ENCODE measurements around the gene DAB2IP. TPM values are rescaled to one million over a fixed set of nuclear protein-coding genes. Genes with fewer than 3 reads are reported as not detected.
A peak's percentile ranks its signal among the peaks of the same experiment; 100 is the strongest.
"Not testable (repeated sequence)": the region's sequence is repeated elsewhere in the genome, so short reads cannot be mapped to it uniquely, and the experiment has no call there.

Gene DAB2IP
- total and polyA plus RNA-seq, 2 donors from 2014 or later = 33.8 to 105 TPM

- H3K9ac ChIP-seq (ENCODE audit: low read length in 3 of 3) = peak overlapping the region in 2 of 3 donors; percentile 48 to 61
- H3K9me3 ChIP-seq (ENCODE audit: control insufficient read depth in 2 of 3, insufficient read depth in 1 of 3, low read length in 3 of 3) = no peaks in the 10 kb centered on the region
- peaks cover 0 to 44% (median 25%) of the 10 kb centered on the region in 3 donors for H3K4me1 ChIP-seq (ENCODE audit: control insufficient read depth in 2 of 3, insufficient read depth in 2 of 3, low read depth in 1 of 3, low read length in 3 of 3)
- H3K4me3 ChIP-seq (ENCODE audit: low read length in 3 of 3) = peak overlapping the region in 2 of 3 donors; percentile 8 to 46
- no peak for FAIRE-seq
- TF ChIP-seq CTCF (IDR thresholded peaks at IDR 0.05; ENCODE audit: borderline replicate concordance, extremely low read depth, insufficient read depth) = no peak
- H3K36me3 ChIP-seq (ENCODE audit: control insufficient read depth in 2 of 3, insufficient read depth in 3 of 3, low read length in 3 of 3) = no peaks in the 10 kb centered on the region
- peak overlapping the region; percentile 93 to 96 for H3K27ac ChIP-seq (ENCODE audit: low read depth in 2 of 2, low read length in 2 of 2)
- intact Hi-C loops (cut with DNase I) = no loop called here
- peak in 4 of 5 donors; percentile 54 to 89 (median 60) for DNase-seq
- H3K27me3 ChIP-seq (ENCODE audit: control insufficient read depth, insufficient read depth, low read length) = no peaks in the 10 kb centered on the region
These were observed 28.8 kb upstream of the DAB2IP start for GRCh38 chr9:121622387-121623203.

GRCh38 chr9:121623430-121623829 is 28.0 kb upstream of the DAB2IP start:
- FAIRE-seq; H3K4me3 ChIP-seq (ENCODE audit: low read length in 3 of 3); intact Hi-C loops (cut with DNase I): not testable (repeated sequence)

GRCh38 chr9:121625590-121625989 is 25.8 kb upstream of the DAB2IP start:
- no peaks in the 10 kb centered on the region for H3K27me3 ChIP-seq (ENCODE audit: control insufficient read depth, insufficient read depth, low read length)
- no peak for TF ChIP-seq CTCF (IDR thresholded peaks at IDR 0.05; ENCODE audit: borderline replicate concordance, extremely low read depth, insufficient read depth)
- intact Hi-C loops (cut with DNase I) = no loop called here
- no peaks in the 10 kb centered on the region for H3K36me3 ChIP-seq (ENCODE audit: control insufficient read depth in 2 of 3, insufficient read depth in 3 of 3, low read length in 3 of 3)
- peak overlapping the region; percentile 22 to 23 for H3K27ac ChIP-seq (ENCODE audit: low read depth in 2 of 2, low read length in 2 of 2)
- H3K4me3 ChIP-seq (ENCODE audit: low read length in 3 of 3) = no peak overlapping the region
- DNase-seq (no peak), FAIRE-seq (no peak)
- H3K9me3 ChIP-seq (ENCODE audit: control insufficient read depth in 2 of 3, insufficient read depth in 1 of 3, low read length in 3 of 3) = no peaks in the 10 kb centered on the region
- peaks cover 0 to 27% (median 18%) of the 10 kb centered on the region in 3 donors for H3K4me1 ChIP-seq (ENCODE audit: control insufficient read depth in 2 of 3, insufficient read depth in 2 of 3, low read depth in 1 of 3, low read length in 3 of 3)
- no peak overlapping the region for H3K9ac ChIP-seq (ENCODE audit: low read length in 3 of 3)

More at GRCh38 chr9:121623430-121623829, 28.0 kb upstream of the DAB2IP start:
- not testable (repeated sequence) for H3K9me3 ChIP-seq (ENCODE audit: control insufficient read depth in 2 of 3, insufficient read depth in 1 of 3, low read length in 3 of 3); H3K36me3 ChIP-seq (ENCODE audit: control insufficient read depth in 2 of 3, insufficient read depth in 3 of 3, low read length in 3 of 3); H3K9ac ChIP-seq (ENCODE audit: low read length in 3 of 3); H3K27me3 ChIP-seq (ENCODE audit: control insufficient read depth, insufficient read depth, low read length); DNase-seq
- H3K27ac ChIP-seq (ENCODE audit: low read depth in 2 of 2, low read length in 2 of 2) = peak overlapping the region; percentile 93 to 96
- H3K4me1 ChIP-seq (ENCODE audit: control insufficient read depth in 2 of 3, insufficient read depth in 2 of 3, low read depth in 1 of 3, low read length in 3 of 3) = peaks cover 0 to 44% (median 25%) of the 10 kb centered on the region in 3 donors

- peak overlapping the region; percentile 22 to 23 for H3K27ac ChIP-seq (ENCODE audit: low read depth in 2 of 2, low read length in 2 of 2)
- peaks cover 0 to 24% (median 15%) of the 10 kb centered on the region in 3 donors for H3K4me1 ChIP-seq (ENCODE audit: control insufficient read depth in 2 of 3, insufficient read depth in 2 of 3, low read depth in 1 of 3, low read length in 3 of 3)
- no peaks in the 10 kb centered on the region for H3K36me3 ChIP-seq (ENCODE audit: control insufficient read depth in 2 of 3, insufficient read depth in 3 of 3, low read length in 3 of 3)
- H3K27me3 ChIP-seq (ENCODE audit: control insufficient read depth, insufficient read depth, low read length) = no peaks in the 10 kb centered on the region
- no peak overlapping the region for H3K4me3 ChIP-seq (ENCODE audit: low read length in 3 of 3)
- FAIRE-seq (no peak), DNase-seq (no peak)
- intact Hi-C loops (cut with DNase I) = no loop called here
- TF ChIP-seq CTCF (IDR thresholded peaks at IDR 0.05; ENCODE audit: borderline replicate concordance, extremely low read depth, insufficient read depth) = no peak
- no peaks in the 10 kb centered on the region for H3K9me3 ChIP-seq (ENCODE audit: control insufficient read depth in 2 of 3, insufficient read depth in 1 of 3, low read length in 3 of 3)
- no peak overlapping the region for H3K9ac ChIP-seq (ENCODE audit: low read length in 3 of 3)
These were observed 25.4 kb upstream of the DAB2IP start for GRCh38 chr9:121626012-121626411.

Measured in kidney (tissue), 14 donors.